ENCODE data around the gene EDN1. TPM values are rescaled to one million over a fixed set of nuclear protein-coding genes. Genes with fewer than 3 reads are reported as not detected.

Gene EDN1
- total and polyA plus RNA-seq, 2 of the 13 experiments (the other 11 are each of a cell fraction or from before 2014, with no cell fraction given): 0.15 to 1.2 TPM

DNA sequence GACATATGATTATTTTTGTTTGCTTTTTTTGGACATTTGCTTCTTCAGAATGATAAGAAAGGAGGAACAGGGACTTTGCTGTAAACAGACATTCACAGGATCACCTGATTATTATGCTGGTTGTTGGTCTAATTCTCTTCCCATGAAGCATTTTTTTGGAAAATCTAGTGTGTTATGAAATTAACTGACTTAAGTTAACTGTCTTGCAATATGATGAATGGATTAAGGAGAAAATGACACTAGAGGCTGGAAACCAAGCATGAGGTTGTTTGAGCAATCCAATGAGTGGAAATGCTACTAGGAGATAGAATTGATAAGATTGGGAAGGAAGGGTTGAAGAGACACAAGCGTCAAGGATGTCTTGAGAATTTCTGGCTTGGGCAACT, 13.2 kb upstream of the EDN1 start (continued):
- TF ChIP-seq, protein P1, sequence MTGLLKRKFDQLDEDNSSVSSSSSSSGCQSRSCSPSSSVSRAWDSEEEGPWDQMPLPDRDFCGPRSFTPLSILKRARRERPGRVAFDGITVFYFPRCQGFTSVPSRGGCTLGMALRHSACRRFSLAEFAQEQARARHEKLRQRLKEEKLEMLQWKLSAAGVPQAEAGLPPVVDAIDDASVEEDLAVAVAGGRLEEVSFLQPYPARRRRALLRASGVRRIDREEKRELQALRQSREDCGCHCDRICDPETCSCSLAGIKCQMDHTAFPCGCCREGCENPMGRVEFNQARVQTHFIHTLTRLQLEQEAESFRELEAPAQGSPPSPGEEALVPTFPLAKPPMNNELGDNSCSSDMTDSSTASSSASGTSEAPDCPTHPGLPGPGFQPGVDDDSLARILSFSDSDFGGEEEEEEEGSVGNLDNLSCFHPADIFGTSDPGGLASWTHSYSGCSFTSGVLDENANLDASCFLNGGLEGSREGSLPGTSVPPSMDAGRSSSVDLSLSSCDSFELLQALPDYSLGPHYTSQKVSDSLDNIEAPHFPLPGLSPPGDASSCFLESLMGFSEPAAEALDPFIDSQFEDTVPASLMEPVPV (CRISPR knock-in tag; IDR thresholded peaks at IDR 0.05): no peak
- TF ChIP-seq, protein P2, sequence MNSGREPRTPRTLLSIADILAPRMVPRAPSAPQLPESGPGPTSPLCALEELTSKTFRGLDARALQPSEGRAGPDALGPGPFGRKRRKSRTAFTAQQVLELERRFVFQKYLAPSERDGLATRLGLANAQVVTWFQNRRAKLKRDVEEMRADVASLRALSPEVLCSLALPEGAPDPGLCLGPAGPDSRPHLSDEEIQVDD (CRISPR knock-in tag; IDR thresholded peaks at IDR 0.05; ENCODE audit: borderline replicate concordance): no peak
- TF ChIP-seq, protein P3, sequence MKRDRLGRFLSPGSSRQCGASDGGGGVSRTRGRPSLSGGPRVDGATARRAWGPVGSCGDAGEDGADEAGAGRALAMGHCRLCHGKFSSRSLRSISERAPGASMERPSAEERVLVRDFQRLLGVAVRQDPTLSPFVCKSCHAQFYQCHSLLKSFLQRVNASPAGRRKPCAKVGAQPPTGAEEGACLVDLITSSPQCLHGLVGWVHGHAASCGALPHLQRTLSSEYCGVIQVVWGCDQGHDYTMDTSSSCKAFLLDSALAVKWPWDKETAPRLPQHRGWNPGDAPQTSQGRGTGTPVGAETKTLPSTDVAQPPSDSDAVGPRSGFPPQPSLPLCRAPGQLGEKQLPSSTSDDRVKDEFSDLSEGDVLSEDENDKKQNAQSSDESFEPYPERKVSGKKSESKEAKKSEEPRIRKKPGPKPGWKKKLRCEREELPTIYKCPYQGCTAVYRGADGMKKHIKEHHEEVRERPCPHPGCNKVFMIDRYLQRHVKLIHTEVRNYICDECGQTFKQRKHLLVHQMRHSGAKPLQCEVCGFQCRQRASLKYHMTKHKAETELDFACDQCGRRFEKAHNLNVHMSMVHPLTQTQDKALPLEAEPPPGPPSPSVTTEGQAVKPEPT (CRISPR knock-in tag; IDR thresholded peaks at IDR 0.05; ENCODE audit: low read depth): no peak

DNA sequence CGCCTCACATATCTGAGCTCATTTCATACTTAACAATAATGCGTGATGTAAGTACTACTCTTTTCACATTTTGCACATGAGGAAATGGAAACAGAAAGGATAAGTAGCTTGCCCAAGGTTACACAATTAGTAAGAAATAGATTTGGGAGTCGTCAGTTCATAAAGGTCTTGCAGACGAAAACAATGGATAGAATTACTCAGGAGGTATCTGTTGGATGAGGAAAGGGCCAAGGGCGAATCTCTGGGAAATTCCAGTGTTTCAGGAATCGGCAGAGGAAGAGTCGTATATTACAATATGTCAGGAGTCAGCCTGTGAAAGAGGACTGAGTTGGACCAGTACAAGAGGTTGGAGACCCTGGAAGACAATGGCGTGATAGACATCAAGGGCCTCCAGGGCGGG, 12.8 kb upstream of the EDN1 start:
- H3K27ac ChIP-seq (ENCODE audit: extremely low read length, insufficient read depth, low read length): no peak overlapping the region
- TF ChIP-seq ZNF75D (CRISPR knock-in tag; IDR thresholded peaks at IDR 0.05; ENCODE audit: borderline replicate concordance): no peak
- no peak for TF ChIP-seq SAFB2 (CRISPR knock-in tag; IDR thresholded peaks at IDR 0.05; ENCODE audit: borderline replicate concordance, low read depth)
- no peak for TF ChIP-seq RARG (CRISPR knock-in tag; IDR thresholded peaks at IDR 0.05; ENCODE audit: low read depth)
- no peak for TF ChIP-seq FOXP1 (IDR thresholded peaks at IDR 0.05)
- no peak for TF ChIP-seq FOXP1 (CRISPR knock-in tag; IDR thresholded peaks at IDR 0.05)
- TF ChIP-seq ELF1 (CRISPR knock-in tag; IDR thresholded peaks at IDR 0.05): no peak
- TF ChIP-seq SMARCE1 (IDR thresholded peaks at IDR 0.05; ENCODE audit: borderline replicate concordance): no peak
- POLR2A ChIA-PET: no interaction called here
- intact Hi-C loops (cut with micrococcal nuclease; ENCODE audit: unreplicated experiment): no loop called here
- H3K9me3 ChIP-seq (ENCODE audit: low read length): no peaks in the 10 kb centered on the region
- ATAC-seq: no peak
- no peak overlapping the region for H3K9ac ChIP-seq (ENCODE audit: insufficient read depth, low read depth, low read length)
- FAIRE-seq: no peak
- DNase-seq (ENCODE audit: low spot score): no peak
- H4K20me1 ChIP-seq (ENCODE audit: insufficient read depth, low read length): no peaks in the 10 kb centered on the region
- no TSS peak for BruUV-seq (replicated peaks)
- H3K79me2 ChIP-seq (ENCODE audit: insufficient read depth, low read length): no peaks in the 10 kb centered on the region
- H3K4me2 ChIP-seq (ENCODE audit: low read depth, low read length): no peak overlapping the region
- WGBS (ENCODE audit: low lambda C conversion rate): 36% methylated on average over 9 of the region's 9 CpGs
- no peak overlapping the region for H3K4me3 ChIP-seq (replicated peaks in 1 of 3; ENCODE audit: insufficient read depth in 1 of 3, low read depth in 2 of 3, low read length in 3 of 3)
- no peaks in the 10 kb centered on the region for H3K4me1 ChIP-seq (ENCODE audit: insufficient read depth, low read length)
- no peak overlapping the region for H2AFZ ChIP-seq (ENCODE audit: low read length)
- CTCF ChIA-PET (ENCODE audit: low intra/inter-chr PET ratio, low total read pairs): no interaction called here
- no peaks in the 10 kb centered on the region for H3K36me3 ChIP-seq (replicated peaks in 1 of 2; ENCODE audit: control insufficient read depth in 1 of 2, insufficient read depth in 2 of 2, low read length in 2 of 2)
- no peaks in the 10 kb centered on the region; a peak in 1 of 5 replicates for H3K27me3 ChIP-seq (ENCODE audit: control insufficient read depth in 1 of 2, insufficient read depth in 2 of 2, low read length in 2 of 2)
- in situ Hi-C loops (cut with HindIII; ENCODE audit: extremely low pct_ligation_motif_present, low pct_unique_long_range_greater_than_20kb): no loop called here
